Mucosa of descending colon (tissue), 3 donors: ENCODE data around the gene FAM3A. TPM values are rescaled to one million over a fixed set of nuclear protein-coding genes. Genes with fewer than 3 reads are reported as not detected.

ENCODE experiments used
- ATAC-seq: fragments of 200-7000 bp; cut with Tn5 transposase; one replicate; pipeline ENCODE4 v1.9.1; 2020; ENCODE audit warnings: mild to moderate bottlenecking, moderate library complexity
- DNase-seq, 3 donors: peaks; one replicate each; pipeline ENCODE4 v3.0.0-alpha.2; 2020
- H3K36me3 ChIP-seq: fragments of 200-600 bp; one replicate; pipeline ENCODE4 v1.8.0; 2021; ENCODE audit warnings: low read depth, mild to moderate bottlenecking
- H3K4me1 ChIP-seq: fragments of 200-600 bp; one replicate; pipeline ENCODE4 v1.8.0; 2021; ENCODE audit warnings: low read depth, mild to moderate bottlenecking
- H3K4me3 ChIP-seq: fragments of 200-600 bp; one replicate; pipeline ENCODE4 v1.8.0; 2021; ENCODE audit warnings: mild to moderate bottlenecking
- H3K9me3 ChIP-seq: fragments of 200-600 bp; one replicate; pipeline ENCODE4 v1.8.0; 2021; ENCODE audit warnings: mild to moderate bottlenecking
- intact Hi-C, 2 donors: fragments of 100-400 bp; cut with DNase I in 1 of 2; cut with micrococcal nuclease in 1 of 2; formaldehyde crosslinking; loops; one replicate each; pipeline versions ENCODE4 v1.11.0 to v1.11.1; 2022; cut with DNase I, micrococcal nuclease
- total RNA-seq, 3 donors: library from RNA; stranded (reverse); fragmentation: NEBNext Ultra II Directional in 2 of 3; extraction: Animal tissue kit (Norgen Biotek cat#: 25700) in 2 of 3; gene quantifications; one replicate each; pipeline versions ENCODE4 v1.2.1 to v1.2.4, GENCODE V29; 2021 to 2023
- TF ChIP-seq, protein P1 (sequence below): fragments of 200-600 bp; IDR thresholded peaks from one replicate; pipeline ENCODE4 v1.8.0; 2022; ENCODE audit warnings: antibody characterized with exemption, mild to moderate bottlenecking
- donor health status: DM: no; HTN: no; CAD: no; lungs with moderate emphysema.
- donor health status: DM: no; HTN: no; CAD: no.
- donor health status: DM: no; HTN: yes; CAD: no.

FAM3A gene
- total RNA-seq, 3 donors from 2014 or later, result 52.5 to 75.6 (median 64.8) TPM

DNA sequence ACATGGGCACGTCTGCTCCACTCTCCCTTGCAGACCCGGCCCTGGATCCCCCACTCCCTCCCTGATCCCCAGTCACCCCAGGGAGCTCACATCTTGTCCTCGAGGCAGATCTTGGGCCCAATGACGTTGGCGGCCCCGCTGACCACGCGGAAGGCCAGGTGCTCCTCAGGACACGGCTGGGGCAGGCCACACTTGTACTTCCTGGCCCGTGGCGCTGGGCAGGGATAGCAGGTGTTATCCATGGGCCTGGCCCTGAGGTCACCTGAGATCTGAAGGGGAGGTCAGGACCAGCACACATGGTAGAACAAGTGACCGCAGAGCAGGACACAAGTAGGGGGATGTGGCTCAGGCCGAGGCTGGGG, 7.7 kb downstream of the FAM3A start:
- ATAC-seq, result no peak
- no peaks in the 10 kb centered on the region for H3K36me3 ChIP-seq
- intact Hi-C loops, result no loop called here

DNA sequence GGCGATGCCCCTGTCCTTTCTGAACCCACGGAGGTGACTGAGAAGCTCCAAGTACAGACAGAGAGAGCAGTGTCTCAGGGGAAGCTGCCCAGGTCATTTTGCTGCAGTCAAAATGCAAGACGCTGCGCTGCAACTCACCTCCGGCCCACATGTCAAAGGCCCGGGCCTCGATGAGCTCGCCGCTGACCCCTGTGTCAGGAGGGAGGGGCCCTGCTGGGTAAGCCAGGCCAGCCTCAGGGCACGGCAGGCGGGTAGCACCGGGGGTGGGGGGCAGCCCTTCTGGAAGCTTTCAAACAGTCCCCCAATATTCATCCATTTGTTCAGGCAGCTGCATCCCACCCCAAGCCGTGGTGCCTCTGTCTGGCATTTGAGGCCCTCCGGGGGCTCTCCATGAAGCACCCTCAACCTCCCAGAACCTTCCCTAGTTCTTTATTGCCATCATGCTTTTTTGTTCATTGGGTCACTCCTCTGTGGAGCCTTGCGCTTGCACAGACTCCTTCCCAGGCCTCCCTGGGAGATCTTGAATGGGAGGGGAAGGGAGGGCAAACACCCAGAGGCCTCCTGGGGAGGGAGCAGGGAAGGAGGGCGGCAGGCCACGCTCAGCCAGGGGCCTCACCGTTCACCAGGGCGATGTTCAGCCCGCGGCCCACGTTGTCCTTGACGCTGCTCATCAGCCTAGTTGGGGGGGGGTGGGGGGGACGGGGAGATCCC, 8.2 kb downstream of the FAM3A start:
- intact Hi-C loops, result no loop called here
- Histone ChIP-seq H3K4me3 (no peak overlapping the region), H3K4me1 (no peaks in the 10 kb centered on the region), H3K9me3 (no peaks in the 10 kb centered on the region), H3K36me3 (no peaks in the 10 kb centered on the region)
- no peak for DNase-seq
- ATAC-seq, result no peak
- TF ChIP-seq, protein P1, sequence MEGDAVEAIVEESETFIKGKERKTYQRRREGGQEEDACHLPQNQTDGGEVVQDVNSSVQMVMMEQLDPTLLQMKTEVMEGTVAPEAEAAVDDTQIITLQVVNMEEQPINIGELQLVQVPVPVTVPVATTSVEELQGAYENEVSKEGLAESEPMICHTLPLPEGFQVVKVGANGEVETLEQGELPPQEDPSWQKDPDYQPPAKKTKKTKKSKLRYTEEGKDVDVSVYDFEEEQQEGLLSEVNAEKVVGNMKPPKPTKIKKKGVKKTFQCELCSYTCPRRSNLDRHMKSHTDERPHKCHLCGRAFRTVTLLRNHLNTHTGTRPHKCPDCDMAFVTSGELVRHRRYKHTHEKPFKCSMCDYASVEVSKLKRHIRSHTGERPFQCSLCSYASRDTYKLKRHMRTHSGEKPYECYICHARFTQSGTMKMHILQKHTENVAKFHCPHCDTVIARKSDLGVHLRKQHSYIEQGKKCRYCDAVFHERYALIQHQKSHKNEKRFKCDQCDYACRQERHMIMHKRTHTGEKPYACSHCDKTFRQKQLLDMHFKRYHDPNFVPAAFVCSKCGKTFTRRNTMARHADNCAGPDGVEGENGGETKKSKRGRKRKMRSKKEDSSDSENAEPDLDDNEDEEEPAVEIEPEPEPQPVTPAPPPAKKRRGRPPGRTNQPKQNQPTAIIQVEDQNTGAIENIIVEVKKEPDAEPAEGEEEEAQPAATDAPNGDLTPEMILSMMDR, result no peak

More for the DNA sequence above, 7.7 kb downstream of the FAM3A start:
- TF ChIP-seq, protein P1, result no peak
- no peak overlapping the region for H3K4me3 ChIP-seq
- DNase-seq, result no peak
- H3K9me3 ChIP-seq, result no peaks in the 10 kb centered on the region
- no peaks in the 10 kb centered on the region for H3K4me1 ChIP-seq

GRCh38 chrX:154506483-154507332, 9.3 kb downstream of the FAM3A start:
- TF ChIP-seq, protein P1, result no peak
- ATAC-seq, result peak; percentile 15

GRCh38 chrX:154505734-154506133, 10.3 kb downstream of the FAM3A start:
- H3K36me3 ChIP-seq, result no peaks in the 10 kb centered on the region
- TF ChIP-seq, protein P1, result no peak
- H3K9me3 ChIP-seq, result no peaks in the 10 kb centered on the region
- ATAC-seq (no peak), DNase-seq (no peak)
- intact Hi-C loops, result no loop called here
- no peaks in the 10 kb centered on the region for H3K4me1 ChIP-seq
- H3K4me3 ChIP-seq, result no peak overlapping the region

More at GRCh38 chrX:154506483-154507332, 9.3 kb downstream of the FAM3A start:
- Histone ChIP-seq H3K4me3 (no peak overlapping the region), H3K4me1 (no peaks in the 10 kb centered on the region), H3K9me3 (no peaks in the 10 kb centered on the region), H3K36me3 (no peaks in the 10 kb centered on the region)
- intact Hi-C loops, result no loop called here
- no peak for DNase-seq

GRCh38 chrX:154502989-154503388, 13.0 kb downstream of the FAM3A start:
- TF ChIP-seq, protein P1, result no peak
- no peak for DNase-seq
- H3K4me3 ChIP-seq, result no peak overlapping the region
- intact Hi-C loops, result no loop called here
- H3K9me3 ChIP-seq, result no peaks in the 10 kb centered on the region
- H3K36me3 ChIP-seq, result no peaks in the 10 kb centered on the region
- ATAC-seq, result no peak
- no peaks in the 10 kb centered on the region for H3K4me1 ChIP-seq
